Lower leg skin (tissue), 4 donors: ENCODE measurements around the gene GRIK4. TPM values are rescaled to one million over a fixed set of nuclear protein-coding genes. Genes with fewer than 3 reads are reported as not detected.
A peak's percentile ranks its signal among the peaks of the same experiment; 100 is the strongest.

Experiments
- DNase-seq, 2 donors: peaks; one replicate each; pipeline ENCODE4 v3.0.0-alpha.2; 2019; ENCODE audit warnings: low spot score in 2 of 2
- H3K4me3 ChIP-seq: fragments of 200-600 bp; sonication (generic); 2 replicates; pipeline ENCODE4 v1.5.1; 2017; ENCODE audit warnings: mild to moderate bottlenecking, low read depth; ENCODE audit not compliant: poor library complexity, severe bottlenecking
- CTCF ChIP-seq, 3 donors: fragments of 450-650 bp; IDR thresholded peaks; one replicate each; pipeline ENCODE4 v1.5.1; 2016; ENCODE audit warnings: antibody characterized with exemption in 3 of 3, mild to moderate bottlenecking in 3 of 3, moderate library complexity in 2 of 3
- POLR2A ChIP-seq, 2 donors: fragments of 450-650 bp; IDR thresholded peaks; one replicate each; pipeline ENCODE4 v1.6.1; 2016 to 2017; ENCODE audit warnings: antibody characterized with exemption in 2 of 2, mild to moderate bottlenecking in 1 of 2, moderate library complexity in 1 of 2
- WGBS, 2 donors: methylation state at CpG; one replicate each; pipeline ENCODE4 v1.1.5; 2018; 5-methylcytosine and 5-hydroxymethylcytosine counted together
- intact Hi-C: fragments of 100-400 bp; cut with DNase I; formaldehyde crosslinking; loops from one replicate; pipeline ENCODE4 v1.15.0; 2023; ENCODE audit warnings: low total_unique reads
- total RNA-seq, 4 donors: library from RNA; depleted of rRNA; stranded (reverse); fragments of >200 nt; gene quantifications; one replicate each; pipeline ENCODE4 v1.1.0, GENCODE V29; 2016

The GRIK4 gene
- total RNA-seq, 4 donors from 2014 or later = 0.06 to 0.67 TPM; not detected in 2

DNA sequence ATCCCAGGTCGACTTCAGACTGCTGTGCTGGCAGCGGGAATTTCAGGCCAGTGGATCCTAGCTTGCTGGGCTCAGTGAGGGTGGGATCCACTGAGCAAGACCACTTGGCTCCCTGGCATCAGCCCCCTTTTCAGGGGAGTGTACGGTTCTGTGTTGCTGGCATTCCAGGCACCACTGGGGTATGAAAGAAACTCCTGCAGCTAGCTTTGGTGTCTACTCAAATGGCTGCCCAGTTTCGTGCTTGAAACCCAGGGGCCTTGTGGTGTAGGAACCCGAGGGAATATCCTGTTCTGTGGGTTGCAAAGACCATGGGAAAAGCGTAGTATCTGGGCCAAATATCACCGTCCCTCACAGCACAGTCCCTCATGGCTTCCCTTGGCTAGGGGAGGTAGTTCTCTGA, 254.8 kb downstream of the GRIK4 start:
- TF ChIP-seq CTCF (IDR thresholded peaks at IDR 0.05) = no peak
- TF ChIP-seq POLR2A (IDR thresholded peaks at IDR 0.05) = no peak
- no peak for DNase-seq
- 82 to 84% methylated on average over 4 to 7 of the region's 7 CpGs for WGBS, 2 donors
- intact Hi-C loops = no loop called here
- H3K4me3 ChIP-seq = no peak overlapping the region

DNA sequence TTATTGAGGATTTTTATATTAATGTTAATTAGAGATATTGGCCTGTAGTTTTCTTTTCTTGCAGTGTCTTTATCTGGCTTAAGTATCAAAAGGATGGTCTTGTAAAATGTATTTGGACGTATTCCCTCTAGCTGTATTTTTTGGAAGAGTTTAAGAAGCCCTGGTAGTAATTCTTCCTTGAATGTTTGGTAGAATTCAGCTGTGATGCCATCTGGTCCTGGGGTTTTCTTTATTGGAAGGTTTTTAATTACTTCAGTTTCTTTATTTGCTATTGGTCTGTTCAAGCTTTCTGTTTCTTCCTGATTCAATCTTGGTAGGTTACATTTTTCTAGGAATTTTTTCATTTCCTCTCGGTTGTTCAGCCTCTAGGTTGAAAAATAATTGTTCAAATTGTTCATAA, 257.4 kb downstream of the GRIK4 start:
- DNase-seq = no peak
- H3K4me3 ChIP-seq = no peak overlapping the region
- 55 to 60% methylated on average over 2 of the region's 2 CpGs for WGBS, 2 donors
- intact Hi-C loops = no loop called here
- no peak for TF ChIP-seq POLR2A (IDR thresholded peaks at IDR 0.05)

- WGBS, 2 donors = 83 to 93% methylated on average over 1 of the region's 1 CpG
- H3K4me3 ChIP-seq = no peak overlapping the region
- TF ChIP-seq CTCF (IDR thresholded peaks at IDR 0.05) (no peak), POLR2A (IDR thresholded peaks at IDR 0.05) (no peak)
- intact Hi-C loops = no loop called here
- no peak for DNase-seq
These were observed 258.4 kb downstream of the GRIK4 start for GRCh38 chr11:120769906-120770305.

DNA sequence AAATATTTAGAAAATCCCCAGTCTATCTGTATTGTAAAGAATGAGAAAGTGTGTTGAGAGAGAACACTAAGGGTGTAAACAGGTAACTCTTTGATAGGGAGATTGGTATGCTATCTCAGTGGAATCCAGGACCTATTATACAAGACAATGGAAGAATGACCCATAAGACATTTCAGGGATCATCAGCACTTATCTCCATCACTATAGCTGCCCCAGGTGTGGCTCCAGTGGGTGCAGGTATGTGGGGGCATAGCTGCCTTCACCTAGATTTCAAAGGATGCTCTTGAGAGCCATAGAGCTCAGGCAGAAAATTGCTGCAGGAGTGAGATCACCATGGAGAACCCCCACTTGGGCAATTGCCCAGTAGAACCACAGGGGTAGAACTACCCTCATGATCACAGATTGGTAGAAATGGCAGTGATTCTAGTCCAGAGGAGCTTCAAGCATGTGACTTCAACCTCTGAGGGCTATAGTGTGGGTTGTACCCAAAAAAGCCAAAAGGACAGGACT, 260.1 kb downstream of the GRIK4 start:
- TF ChIP-seq POLR2A (IDR thresholded peaks at IDR 0.05) (no peak), CTCF (IDR thresholded peaks at IDR 0.05) (no peak)
- intact Hi-C loops = no loop called here
- DNase-seq = no peak
- H3K4me3 ChIP-seq = no peak overlapping the region

GRCh38 chr11:120773501-120774031, 262.0 kb downstream of the GRIK4 start:
- no peak overlapping the region for H3K4me3 ChIP-seq
- intact Hi-C loops = no loop called here
- 79 to 84% methylated on average over 5 of the region's 5 CpGs for WGBS, 2 donors
- TF ChIP-seq POLR2A (IDR thresholded peaks at IDR 0.05) (no peak), CTCF (IDR thresholded peaks at IDR 0.05) (no peak)
- DNase-seq = peak in 1 of 2 donors; percentile 37

GRCh38 chr11:120774591-120775386, 263.2 kb downstream of the GRIK4 start:
- intact Hi-C loops = no loop called here
- H3K4me3 ChIP-seq = no peak overlapping the region
- WGBS, 2 donors = 85 to 93% methylated on average over 7 of the region's 7 CpGs
- TF ChIP-seq POLR2A (IDR thresholded peaks at IDR 0.05) (no peak), CTCF (IDR thresholded peaks at IDR 0.05) (no peak)
- DNase-seq = peak in 1 of 2 donors; percentile 20
